Muscle layer of duodenum (tissue), 2 donors: Measurements from ENCODE around the gene TACO1.

Source experiments
- H3K27ac ChIP-seq: one replicate; pipeline ENCODE4 v1.7.0; 2013; ENCODE audit warnings: mild to moderate bottlenecking, low read length
- H3K27me3 ChIP-seq: one replicate; pipeline ENCODE4 v1.7.0; 2013; ENCODE audit warnings: low read depth, mild to moderate bottlenecking, control low read depth, low read length
- H3K36me3 ChIP-seq, 2 donors: one replicate each; pipeline ENCODE4 v1.7.0; 2013; ENCODE audit warnings: low read length in 2 of 2, control low read depth in 1 of 2, mild to moderate bottlenecking in 1 of 2; ENCODE audit not compliant: insufficient read depth in 2 of 2, control insufficient read depth in 1 of 2
- H3K4me1 ChIP-seq, 2 donors: one replicate each; pipeline ENCODE4 v1.7.0; 2013; ENCODE audit warnings: low read length in 2 of 2, mild to moderate bottlenecking in 2 of 2, control low read depth in 1 of 2, moderate library complexity in 1 of 2; ENCODE audit not compliant: insufficient read depth in 2 of 2, control insufficient read depth in 1 of 2
- H3K4me3 ChIP-seq, 2 donors: one replicate each; pipeline ENCODE4 v1.7.0; 2013; ENCODE audit warnings: low read length in 2 of 2, low read depth in 1 of 2, mild to moderate bottlenecking in 1 of 2
- H3K9me3 ChIP-seq, 2 donors: one replicate each; pipeline ENCODE4 v1.7.0; 2013; ENCODE audit warnings: low read length in 2 of 2, control low read depth in 1 of 2, mild to moderate bottlenecking in 1 of 2; ENCODE audit not compliant: control insufficient read depth in 1 of 2
- donor health status: healthy.

Gene TACO1

DNA sequence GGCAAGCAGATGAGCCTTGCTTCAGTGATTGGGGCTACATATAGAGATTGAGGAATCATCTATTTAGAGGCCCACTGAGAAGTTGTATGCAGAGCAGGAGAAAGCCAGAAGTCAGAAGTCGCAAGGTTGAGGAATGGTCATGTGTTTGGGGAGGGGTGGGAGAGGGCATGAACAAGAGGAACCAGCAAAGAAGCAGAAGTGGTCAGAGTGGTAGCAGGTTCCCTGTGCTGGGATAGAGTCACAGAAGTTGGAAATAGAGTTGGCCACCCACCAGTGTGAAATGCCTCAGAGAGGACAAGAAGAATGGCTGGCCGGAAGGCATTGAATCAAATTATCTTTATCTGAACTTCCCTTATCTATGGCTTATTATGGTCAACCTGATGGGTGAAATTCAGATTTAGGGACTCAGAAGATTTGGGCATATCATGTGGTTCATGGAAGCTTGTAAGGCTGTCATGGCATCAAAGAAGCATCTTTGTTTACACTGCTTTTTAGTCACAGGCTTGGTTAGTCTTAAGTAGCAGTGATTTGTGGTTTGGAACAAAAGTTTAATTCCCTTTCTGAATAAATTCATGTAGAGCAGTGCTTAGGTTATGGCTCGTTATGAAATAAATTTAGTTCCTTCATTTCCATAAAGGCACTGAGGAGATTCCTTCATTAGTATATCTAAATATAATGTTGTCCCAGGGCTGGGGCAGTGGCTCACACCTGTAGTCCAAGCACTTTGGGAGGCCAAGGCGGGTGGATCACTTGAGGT lies 41.2 kb downstream of the TACO1 start:
- Histone ChIP-seq H3K4me3 (no peak overlapping the region), H3K4me1 (peaks cover 0 to 10% of the 10 kb centered on the region in 2 donors), H3K27me3 (no peaks in the 10 kb centered on the region), H3K9me3 (no peaks in the 10 kb centered on the region), H3K27ac (no peak overlapping the region), H3K36me3 (peaks cover 7 to 16% of the 10 kb centered on the region in 2 donors)

- Histone ChIP-seq H3K27me3 (no peaks in the 10 kb centered on the region), H3K4me3 (no peak overlapping the region), H3K27ac (no peak overlapping the region), H3K36me3 (peaks cover 0 to 16% of the 10 kb centered on the region in 2 donors), H3K4me1 (peaks cover 0 to 12% of the 10 kb centered on the region in 2 donors), H3K9me3 (no peaks in the 10 kb centered on the region)
These were observed 44.2 kb downstream of the TACO1 start for GRCh38 chr17:63644846-63645245.

- Histone ChIP-seq H3K27me3 (no peaks in the 10 kb centered on the region), H3K27ac (no peak overlapping the region), H3K36me3 (peaks cover 0 to 16% of the 10 kb centered on the region in 2 donors)
These were observed 45.2 kb downstream of the TACO1 start for GRCh38 chr17:63645775-63646487.

GRCh38 chr17:63646488-63646806 lies 45.8 kb downstream of the TACO1 start:
- Histone ChIP-seq H3K36me3 (peaks cover 0 to 16% of the 10 kb centered on the region in 2 donors), H3K9me3 (no peaks in the 10 kb centered on the region), H3K4me1 (peaks cover 0 to 12% of the 10 kb centered on the region in 2 donors), H3K27me3 (no peaks in the 10 kb centered on the region), H3K4me3 (no peak overlapping the region), H3K27ac (no peak overlapping the region)

More at GRCh38 chr17:63645775-63646487, 45.2 kb downstream of the TACO1 start:
- Histone ChIP-seq H3K4me1 (peaks cover 0 to 12% of the 10 kb centered on the region in 2 donors), H3K4me3 (no peak overlapping the region), H3K9me3 (no peaks in the 10 kb centered on the region)

- Histone ChIP-seq H3K4me3 (no peak overlapping the region), H3K27ac (no peak overlapping the region), H3K27me3 (no peaks in the 10 kb centered on the region), H3K4me1 (peaks cover 0 to 12% of the 10 kb centered on the region in 2 donors), H3K9me3 (no peaks in the 10 kb centered on the region), H3K36me3 (peaks cover 0 to 16% of the 10 kb centered on the region in 2 donors)
These were observed 46.5 kb downstream of the TACO1 start for GRCh38 chr17:63647065-63647725.

DNA sequence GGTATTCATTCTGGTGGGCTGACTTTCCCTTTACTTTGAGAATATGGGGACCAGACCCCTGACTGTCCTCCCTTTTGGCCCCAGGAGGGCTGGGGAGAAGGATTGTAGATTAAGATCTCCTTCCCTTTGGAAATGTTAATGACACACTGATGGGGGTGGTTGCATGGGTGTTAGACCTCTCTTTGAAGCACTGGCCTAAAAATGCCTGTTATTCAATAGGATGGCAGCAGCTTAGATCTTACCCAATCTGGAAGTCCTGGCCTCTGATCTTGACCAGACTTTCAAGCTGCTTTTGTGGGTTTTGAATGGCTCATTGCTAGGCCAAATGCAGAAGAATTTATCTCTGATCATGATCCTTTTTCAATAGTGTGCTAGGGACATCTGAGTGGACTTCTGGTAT lies 47.2 kb downstream of the TACO1 start:
- no peaks in the 10 kb centered on the region for H3K27me3 ChIP-seq
- no peak overlapping the region for H3K4me3 ChIP-seq
- H3K27ac ChIP-seq: no peak overlapping the region
- H3K36me3 ChIP-seq: peaks cover 0 to 22% of the 10 kb centered on the region in 2 donors
- H3K9me3 ChIP-seq: no peaks in the 10 kb centered on the region
- H3K4me1 ChIP-seq: peaks cover 0 to 12% of the 10 kb centered on the region in 2 donors

GRCh38 chr17:63649813-63650212 lies 49.1 kb downstream of the TACO1 start:
- Histone ChIP-seq H3K36me3 (peaks cover 6 to 30% of the 10 kb centered on the region in 2 donors), H3K27me3 (no peaks in the 10 kb centered on the region), H3K4me3 (no peak overlapping the region), H3K27ac (no peak overlapping the region), H3K4me1 (peaks cover 0 to 12% of the 10 kb centered on the region in 2 donors), H3K9me3 (no peaks in the 10 kb centered on the region)

DNA sequence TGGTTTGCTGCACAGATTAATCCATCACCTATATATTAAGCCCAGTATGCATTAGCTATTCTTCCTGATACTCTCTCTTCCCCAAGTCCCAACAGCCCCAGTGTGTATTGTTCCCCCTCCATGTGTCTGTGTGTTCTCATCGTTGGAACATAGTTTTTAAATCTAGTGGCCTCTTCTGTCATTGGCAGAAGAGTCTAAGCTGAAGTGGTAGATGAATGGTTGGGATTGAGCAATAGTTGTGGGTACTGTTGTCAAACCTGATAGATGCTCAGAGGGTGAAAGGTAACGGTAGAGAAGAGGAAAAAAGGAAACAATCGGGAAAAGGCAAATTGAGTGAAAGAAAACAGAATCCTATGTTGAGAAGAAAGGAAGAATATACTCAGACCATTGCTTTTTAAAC lies 51.4 kb downstream of the TACO1 start:
- Histone ChIP-seq H3K36me3 (peaks cover 6 to 20% of the 10 kb centered on the region in 2 donors), H3K9me3 (no peaks in the 10 kb centered on the region), H3K4me3 (no peak overlapping the region), H3K4me1 (peaks cover 0 to 9% of the 10 kb centered on the region in 2 donors), H3K27ac (no peak overlapping the region), H3K27me3 (no peaks in the 10 kb centered on the region)

- Histone ChIP-seq H3K4me1 (no peaks in the 10 kb centered on the region), H3K27ac (no peak overlapping the region), H3K9me3 (no peaks in the 10 kb centered on the region), H3K36me3 (peaks cover 6 to 18% of the 10 kb centered on the region in 2 donors), H3K4me3 (no peak overlapping the region), H3K27me3 (no peaks in the 10 kb centered on the region)
These were observed 52.4 kb downstream of the TACO1 start for GRCh38 chr17:63653050-63653449.

- Histone ChIP-seq H3K9me3 (no peaks in the 10 kb centered on the region), H3K27me3 (no peaks in the 10 kb centered on the region), H3K36me3 (peaks cover 30 to 31% of the 10 kb centered on the region in 2 donors), H3K4me3 (no peak overlapping the region), H3K4me1 (no peaks in the 10 kb centered on the region), H3K27ac (no peak overlapping the region)
These were observed 57.1 kb downstream of the TACO1 start for GRCh38 chr17:63657786-63658185.
